K562 (cell line): Measurements from ENCODE around the gene NOSTRIN. TPM values are rescaled to one million over a fixed set of nuclear protein-coding genes. Genes with fewer than 3 reads are reported as not detected.
A peak's percentile ranks its signal among the peaks of the same experiment; 100 is the strongest.

Experiments
- ADNP ChIP-seq: fragments of 200-800 bp; sonication (Bioruptor generic); IDR thresholded peaks from 2 replicates; pipeline ENCODE4 v1.6.1; 2016; ENCODE audit warnings: missing genetic modification characterization, missing compliant biosample characterization
- BACH1 ChIP-seq: fragments of 200-800 bp; sonication (Bioruptor generic); IDR thresholded peaks from 2 replicates; pipeline ENCODE4 v1.6.1; 2016; ENCODE audit warnings: missing genetic modification characterization, missing compliant biosample characterization
- BCOR ChIP-seq: fragments of 450-650 bp; IDR thresholded peaks from 2 replicates; pipeline ENCODE4 v1.6.1; 2016
- CBX1 ChIP-seq: sonication (generic); IDR thresholded peaks from 2 replicates; pipeline ENCODE4 v1.6.1; 2016; ENCODE audit warnings: antibody characterized with exemption, low read depth, mild to moderate bottlenecking
- CHD4 ChIP-seq: fragments of 200-600 bp; sonication (generic); IDR thresholded peaks from 3 replicates; pipeline ENCODE4 v1.6.1; 2012; ENCODE audit warnings: low read depth, mild to moderate bottlenecking, mixed read lengths, low read length, inconsistent platforms; ENCODE audit not compliant: insufficient read depth, insufficient replicate concordance, poor library complexity, severe bottlenecking
- HNRNPK ChIP-seq: fragments of 200-400 bp; formaldehyde crosslinking; IDR thresholded peaks from one replicate; pipeline ENCODE4 v1.6.1; 2018; ENCODE audit warnings: mild to moderate bottlenecking, low read depth, low read length; ENCODE audit not compliant: poor library complexity, severe bottlenecking
- KLF10 ChIP-seq: fragments of 250-450 bp; sonication (Bioruptor Pico); IDR thresholded peaks from 2 replicates; pipeline ENCODE4 v1.6.1; 2021; ENCODE audit warnings: matching md5 sums
- PRMT5 ChIP-seq: sonication (generic); formaldehyde crosslinking; IDR thresholded peaks from 2 replicates; pipeline ENCODE4 v1.5.0; 2020; ENCODE audit warnings: missing genetic modification reagents
- RBM25 ChIP-seq: fragments of 200-400 bp; formaldehyde crosslinking; IDR thresholded peaks from 2 replicates; pipeline ENCODE4 v1.6.1; 2018; ENCODE audit warnings: low read length, low read depth, moderate library complexity; ENCODE audit not compliant: severe bottlenecking
- RBM34 ChIP-seq: fragments of 200-400 bp; formaldehyde crosslinking; IDR thresholded peaks from 2 replicates; pipeline ENCODE4 v1.6.1; 2018; ENCODE audit warnings: low read length, borderline replicate concordance; ENCODE audit not compliant: insufficient read depth
- RHOXF2B ChIP-seq: fragments of 250-450 bp; sonication (Bioruptor Pico); conservative IDR thresholded peaks from 2 replicates; pipeline ENCODE4 v1.5.1; 2021
- SIRT6 ChIP-seq: IDR thresholded peaks from one replicate; pipeline ENCODE4 v1.6.1; 2012; ENCODE audit warnings: low read depth, mild to moderate bottlenecking, control low read depth, inconsistent platforms, low read length, moderate library complexity
- SMAD4 ChIP-seq: fragments of 250-450 bp; sonication (Bioruptor Pico); conservative IDR thresholded peaks from 2 replicates; pipeline ENCODE4 v1.8.0; 2021; ENCODE audit warnings: inconsistent platforms, mild to moderate bottlenecking, moderate library complexity
- XRCC5 ChIP-seq: fragments of 200-400 bp; formaldehyde crosslinking; IDR thresholded peaks from 2 replicates; pipeline ENCODE4 v1.6.1; 2017; ENCODE audit warnings: low read depth, mild to moderate bottlenecking, low read length
- ZNF143 ChIP-seq: sonication (generic); formaldehyde crosslinking; IDR thresholded peaks from 2 replicates; pipeline ENCODE4 v1.9.0; 2022; ENCODE audit warnings: mild to moderate bottlenecking, missing genetic modification reagents
- ZNF282 ChIP-seq: sonication (generic); formaldehyde crosslinking; IDR thresholded peaks from 2 replicates; pipeline ENCODE4 v1.8.1; 2023; ENCODE audit warnings: missing genetic modification reagents
- polyA plus RNA-seq, 8 experiments: library from polyadenylated mRNA; depleted of rRNA in 4 of 8; stranded (reverse) in 5 of 8; unstranded in 3 of 8; fragments of >200 nt; fragmentation: Nextera tagmentation in 2 of 8; fragmentation: Illumina TruSeq in 1 of 8; extraction: Ambion mirVana in 2 of 8; extraction: Trizol in 1 of 8; gene quantifications; 2 replicates each; pipeline versions ENCODE4 v1.2.1 to v1.2.3, GENCODE V29; 2011 to 2014; ENCODE audit warnings: inconsistent platforms in 1 of 8, missing spikeins in 1 of 8
- total RNA-seq, 7 experiments: library from RNA; depleted of rRNA in 6 of 7; stranded (reverse); fragments of >200 nt in 6 of 7; fragmentation: Illumina TruSeq in 2 of 7; extraction: Trizol in 2 of 7; gene quantifications; 2 replicates each; pipeline versions ENCODE4 v1.2.1 to v1.2.3, GENCODE V29; 2011 to 2021; ENCODE audit warnings: low replicate concordance in 1 of 7

The NOSTRIN gene
- total and polyA plus RNA-seq, 9 of the 15 experiments (the other 6 are each of a cell fraction or from before 2014, with no cell fraction given) = 26.7 to 82.9 (median 56.3) TPM

- no peak for TF ChIP-seq HNRNPK
- TF ChIP-seq XRCC5 = no peak
- TF ChIP-seq ADNP (tag) = peak; percentile 60; the same call in 1 of the 2 replicates
- TF ChIP-seq BACH1 (tag) = no peak
- no peak for TF ChIP-seq ZNF282 (CRISPR knock-in tag)
- TF ChIP-seq RBM34 = no peak
- no peak for TF ChIP-seq RHOXF2B (CRISPR knock-in tag)
- 0 out of 2 replicates have a peak, but pooled peaks have one; percentile 14 for TF ChIP-seq CBX1
- TF ChIP-seq RBM25 = peak; percentile 74
- no peak for TF ChIP-seq PRMT5 (CRISPR knock-in tag)
- TF ChIP-seq SIRT6 = no peak
- TF ChIP-seq SMAD4 = no peak
- TF ChIP-seq CHD4 = no peak
- peak; percentile 52; the same call in 1 of the 2 replicates for TF ChIP-seq BCOR
- TF ChIP-seq ZNF143 (CRISPR knock-in tag) = no peak
- TF ChIP-seq KLF10 (CRISPR knock-in tag) = no peak
- TF ChIP-seq, all 486 proteins: peak for 6
These were observed 29.2 kb downstream of the NOSTRIN start (continued) for GRCh38 chr2:168831662-168832061.
